GM18526 (cell line): Measurements from ENCODE around the gene SFN.
A peak's percentile ranks its signal among the peaks of the same experiment; 100 is the strongest.

ENCODE experiments used
- POLR2A ChIP-seq: IDR thresholded peaks from 3 replicates; pipeline ENCODE4 v1.6.1; 2011; ENCODE audit not compliant: insufficient read length; ENCODE audit errors: extremely low read depth

SFN gene

GRCh38 chr1:26862781-26863684 lies at the start of gene SFN:
TSS of gene SFN (plus strand) at chr1:26863149. CDS start at chr1:26863213, 64 bp downstream.
- no peak for TF ChIP-seq POLR2A

DNA sequence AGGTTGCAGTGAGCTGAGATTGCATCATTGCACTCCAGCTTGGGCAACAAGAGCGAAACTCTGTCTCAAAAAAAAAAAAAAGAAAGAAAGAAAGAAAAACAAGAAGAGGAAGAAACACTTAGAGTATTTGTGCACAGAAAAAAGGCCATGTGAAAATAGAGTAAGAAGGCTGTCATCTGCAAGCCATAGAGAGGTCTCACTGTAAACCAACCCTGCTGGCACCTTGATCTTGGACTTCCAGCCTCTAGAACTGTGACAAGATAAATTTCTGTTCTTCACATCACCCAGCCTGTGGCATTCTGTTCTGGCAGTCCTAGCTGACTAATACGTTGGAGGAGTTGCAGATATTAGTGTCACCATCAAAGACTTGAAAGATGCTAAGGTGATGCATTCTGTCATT lies 48.6 kb upstream of the SFN start:
- no peak for TF ChIP-seq POLR2A

GRCh38 chr1:26814893-26815292 lies 48.1 kb upstream of the SFN start:
- no peak for TF ChIP-seq POLR2A

DNA sequence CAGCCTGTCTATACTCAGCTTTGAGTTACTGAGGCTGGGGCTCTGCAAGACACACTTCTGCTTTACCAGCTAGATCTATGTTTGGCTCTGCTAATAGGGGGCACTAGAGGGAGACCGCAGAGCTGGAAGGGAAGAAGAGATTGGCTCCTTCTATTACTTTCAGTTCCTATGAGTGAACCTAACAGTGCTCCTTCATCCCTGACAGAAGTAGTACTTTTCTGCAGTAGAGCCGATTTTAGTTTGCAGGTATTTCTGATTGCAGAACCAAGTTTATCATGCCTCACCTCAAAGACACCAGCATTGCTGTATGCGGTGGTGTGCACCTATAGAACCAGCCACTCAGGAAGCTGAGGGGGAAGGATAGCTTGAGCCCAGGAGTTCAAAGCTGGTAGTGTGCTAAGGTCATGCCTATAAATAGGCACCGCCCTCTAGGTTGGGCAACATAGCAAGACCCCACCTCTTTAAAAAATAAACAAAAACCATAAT lies 42.1 kb upstream of the SFN start:
- TF ChIP-seq POLR2A = no peak

DNA sequence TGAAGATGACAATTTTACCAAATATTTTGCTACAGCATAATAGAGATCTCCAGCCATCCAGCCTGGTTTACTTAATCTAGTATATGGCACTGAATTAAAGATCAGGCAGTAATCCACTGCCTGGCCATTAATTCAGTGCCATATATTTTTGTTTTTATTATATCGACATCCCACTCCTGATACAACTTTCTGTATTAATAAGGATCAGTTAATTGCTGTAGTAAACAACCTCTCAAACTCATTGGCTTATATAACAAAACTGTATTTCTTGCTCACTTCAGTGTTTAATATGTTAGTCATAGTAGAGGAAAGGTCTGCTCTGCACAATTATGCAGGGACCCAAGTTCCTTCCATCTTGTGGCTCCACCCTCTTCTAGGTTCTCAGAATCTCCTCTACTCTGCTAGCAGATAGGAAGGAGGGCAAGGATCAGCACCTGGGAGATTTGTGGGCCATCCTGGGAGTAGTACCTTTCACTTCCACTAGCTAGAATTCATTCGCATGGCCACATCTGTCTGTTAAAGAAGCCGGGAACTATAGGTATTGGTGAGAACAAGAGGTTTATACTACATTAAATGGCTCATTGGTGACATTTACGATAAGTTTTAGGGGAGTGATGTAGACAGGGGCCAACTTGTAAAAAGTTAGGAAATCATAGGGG lies 40.1 kb upstream of the SFN start:
- no peak for TF ChIP-seq POLR2A

DNA sequence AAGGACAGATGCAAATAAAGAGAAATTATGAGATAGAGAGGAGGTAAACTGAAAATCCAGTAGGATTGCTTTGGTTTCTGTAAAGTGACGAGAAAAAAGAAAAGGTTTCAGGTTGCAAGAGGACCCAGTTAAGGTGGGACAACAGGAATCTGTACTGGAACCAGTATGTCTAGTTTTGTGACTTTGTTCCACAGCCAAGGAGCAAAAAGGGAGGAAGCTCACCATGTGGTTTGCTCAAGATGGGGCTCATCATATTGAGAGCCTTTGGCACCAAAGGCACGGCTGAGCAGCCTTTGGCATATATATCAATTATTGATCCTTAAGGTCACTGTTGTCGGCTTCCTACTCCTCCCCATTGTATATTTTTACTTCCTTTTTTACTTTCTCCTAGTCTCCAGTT lies 38.2 kb upstream of the SFN start:
- TF ChIP-seq POLR2A = no peak

DNA sequence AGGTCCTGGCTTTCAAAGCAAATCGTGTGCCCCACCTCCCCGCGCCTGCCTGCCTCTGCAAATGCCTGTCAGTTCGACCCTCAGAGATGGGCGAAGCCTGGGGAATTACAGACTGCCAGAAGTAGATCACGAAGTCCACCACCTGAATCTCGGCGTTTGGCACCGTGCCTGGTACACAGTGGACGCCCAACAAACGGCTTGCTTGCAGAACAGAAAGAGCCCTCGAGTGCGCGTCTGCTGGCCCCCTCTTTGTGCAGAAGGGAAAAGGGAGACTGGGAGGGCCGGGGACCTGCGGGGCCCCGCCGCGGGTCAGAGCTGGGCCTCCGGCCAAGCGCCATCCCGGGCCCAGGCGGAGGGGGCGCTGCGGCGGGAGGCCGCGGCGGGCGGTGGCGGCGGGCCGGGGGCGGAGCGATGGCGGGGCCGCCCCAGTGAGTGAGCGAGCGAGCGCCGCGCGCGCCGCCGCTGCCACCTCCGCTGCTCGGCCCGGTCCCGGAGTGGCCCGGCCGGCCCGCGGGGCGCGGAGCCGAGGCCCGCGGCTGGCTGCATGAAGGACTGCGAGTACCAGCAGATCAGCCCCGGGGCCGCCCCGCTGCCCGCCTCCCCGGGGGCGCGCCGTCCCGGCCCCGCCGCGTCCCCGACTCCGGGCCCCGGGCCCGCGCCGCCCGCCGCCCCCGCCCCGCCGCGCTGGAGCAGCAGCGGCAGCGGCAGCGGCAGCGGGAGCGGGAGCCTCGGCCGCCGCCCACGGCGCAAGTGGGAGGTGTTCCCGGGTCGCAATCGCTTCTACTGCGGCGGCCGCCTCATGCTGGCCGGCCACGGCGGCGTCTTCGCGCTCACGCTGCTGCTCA lies 36.5 kb upstream of the SFN start, which contains the start of gene ZDHHC18:
TSS of gene ZDHHC18 (plus strand) at position 428 of the 845 bp plus-strand sequence. CDS start at position 545, 117 bp downstream.
- peak; percentile 77 for TF ChIP-seq POLR2A

DNA sequence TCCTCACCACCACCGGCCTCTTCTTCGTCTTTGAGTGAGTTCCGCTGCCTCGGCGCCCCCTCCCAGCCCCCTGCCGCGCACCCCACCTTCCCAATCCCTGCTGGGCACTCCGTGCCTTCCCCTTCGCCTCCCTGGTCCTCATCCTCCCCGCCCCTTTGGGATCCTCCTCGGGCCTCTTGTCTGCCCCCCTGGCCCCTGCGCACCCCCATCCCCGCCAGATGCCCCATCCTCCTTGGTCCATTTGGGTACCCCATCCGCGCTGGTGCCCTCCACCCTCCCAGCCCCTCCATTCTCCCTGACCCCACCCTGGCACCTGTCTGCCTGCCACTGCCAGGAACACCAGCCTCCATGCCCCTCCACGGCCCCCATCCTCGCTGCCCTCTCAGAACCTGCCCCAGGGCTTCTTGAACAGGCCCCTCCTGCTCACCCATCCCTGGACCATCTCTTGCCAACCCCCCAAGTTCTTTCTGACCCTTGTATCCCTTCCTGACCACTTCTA lies 35.8 kb upstream of the SFN start:
- TF ChIP-seq POLR2A = no peak

DNA sequence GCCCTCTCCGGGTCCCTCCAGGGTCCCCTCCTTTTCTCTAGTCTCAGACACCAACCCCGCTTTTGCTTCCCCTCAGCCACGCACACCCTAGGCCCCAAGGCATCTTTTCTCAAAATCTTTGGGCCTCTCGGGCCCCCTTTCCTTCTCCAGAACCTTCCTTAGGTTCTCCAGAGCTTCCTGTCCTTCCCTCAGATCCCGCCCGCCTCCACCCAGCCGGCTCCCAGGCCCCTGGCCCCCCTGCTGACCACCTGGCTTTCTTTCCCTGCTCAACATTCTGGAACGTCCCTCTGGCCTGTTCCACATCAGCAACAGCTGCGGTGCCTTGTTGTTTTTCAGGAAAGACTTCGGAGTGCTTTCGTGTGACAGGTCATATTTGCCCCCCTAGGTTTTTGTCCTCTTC lies 35.3 kb upstream of the SFN start:
- TF ChIP-seq POLR2A = no peak

- no peak for TF ChIP-seq POLR2A
These were observed 34.4 kb upstream of the SFN start for GRCh38 chr1:26828411-26828991.

DNA sequence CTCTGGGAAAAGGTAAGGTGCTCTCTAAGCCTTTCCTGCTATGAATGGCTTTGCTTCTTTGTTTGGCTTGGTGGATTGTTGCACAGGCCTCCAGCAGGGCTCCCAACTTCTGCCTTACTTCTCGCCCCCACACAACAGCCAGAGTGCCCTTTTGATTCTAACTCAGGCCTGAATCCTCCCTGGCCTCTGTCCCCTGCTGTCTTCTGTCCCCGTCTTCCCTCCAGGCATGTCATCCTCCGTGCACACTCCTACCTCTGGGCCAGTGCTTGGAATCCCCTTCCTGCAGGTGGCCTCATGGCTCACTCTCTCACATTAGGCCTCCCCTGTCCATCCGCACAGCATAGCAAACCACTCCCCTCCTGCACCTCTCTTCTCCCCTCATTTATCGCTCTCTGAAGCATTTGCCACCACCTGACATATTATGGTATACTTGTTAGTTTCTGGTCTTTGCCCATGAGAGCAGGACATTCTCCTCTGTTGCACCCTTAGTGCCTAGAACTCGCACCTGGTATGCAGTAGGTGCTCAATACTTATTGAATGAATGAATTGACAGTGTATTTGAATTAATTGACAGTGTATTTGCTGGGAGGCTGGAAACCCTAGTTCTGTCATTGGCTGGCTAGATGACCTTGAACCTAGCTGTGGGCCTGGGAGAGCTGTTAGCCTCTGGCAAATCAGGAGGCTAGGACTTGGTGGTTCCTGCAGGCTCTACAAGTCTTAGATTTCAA lies 33.6 kb upstream of the SFN start:
- no peak for TF ChIP-seq POLR2A

DNA sequence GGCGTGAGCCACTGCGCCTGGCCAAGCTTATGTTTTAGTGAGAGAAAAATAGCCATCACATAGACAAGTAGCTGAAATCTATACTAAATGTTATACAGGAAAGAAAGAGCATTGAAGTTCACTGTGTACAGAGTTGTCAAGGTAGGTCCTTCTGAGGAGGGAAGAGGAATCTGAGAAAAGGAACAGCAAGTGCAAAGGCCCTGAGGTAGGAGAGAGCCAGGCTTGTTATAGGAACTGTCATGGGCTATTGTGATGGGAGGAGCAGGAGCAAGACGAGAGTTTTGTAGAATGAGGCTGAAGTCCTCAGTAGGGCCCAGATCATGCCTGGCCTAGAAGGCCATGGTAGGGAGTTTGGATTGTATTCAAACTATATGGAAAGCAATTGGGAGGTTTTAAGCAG lies 31.9 kb upstream of the SFN start:
- TF ChIP-seq POLR2A = no peak

GRCh38 chr1:26831546-26832248 lies 31.3 kb upstream of the SFN start:
- no peak for TF ChIP-seq POLR2A

GRCh38 chr1:26832249-26832960 lies 30.5 kb upstream of the SFN start:
- TF ChIP-seq POLR2A = no peak
